Esophagus squamous epithelium (tissue), 4 donors: ENCODE measurements around the gene OR2A12.

ENCODE experiments used
- CTCF ChIP-seq, 6 experiments: fragments of 450-650 bp in 4 of 6; fragments of 200-600 bp in 2 of 6; sonication (generic) in 2 of 6; IDR thresholded peaks; one replicate each; pipeline ENCODE4 v1.5.1; 2016 to 2019; ENCODE audit warnings: antibody characterized with exemption in 6 of 6, mild to moderate bottlenecking in 4 of 6, moderate library complexity in 4 of 6
- POLR2A ChIP-seq, 4 donors: fragments of 450-650 bp; IDR thresholded peaks; one replicate each; pipeline ENCODE4 v1.6.1; 2017; ENCODE audit warnings: antibody characterized with exemption in 4 of 4, mild to moderate bottlenecking in 4 of 4, moderate library complexity in 3 of 4

- TF ChIP-seq CTCF (IDR thresholded peaks at IDR 0.05) (no peak), POLR2A (IDR thresholded peaks at IDR 0.05) (no peak)
Measured at GRCh38 chr7:144109283-144109682, 23.2 kb downstream of the OR2A12 start, which contains the start of gene OR2A2.
